Anterior cingulate cortex (tissue), 58 donors: ENCODE results near the gene TSPAN18.

Source experiments
- DNase-seq, 58 donors: peaks; one replicate each; lab custom pipeline; 2025; lab: John Stamatoyannopoulos, UW

Gene TSPAN18

GRCh38 chr11:44837661-44838060, 110.9 kb downstream of the TSPAN18 start:
- DNase-seq = no peak

DNA sequence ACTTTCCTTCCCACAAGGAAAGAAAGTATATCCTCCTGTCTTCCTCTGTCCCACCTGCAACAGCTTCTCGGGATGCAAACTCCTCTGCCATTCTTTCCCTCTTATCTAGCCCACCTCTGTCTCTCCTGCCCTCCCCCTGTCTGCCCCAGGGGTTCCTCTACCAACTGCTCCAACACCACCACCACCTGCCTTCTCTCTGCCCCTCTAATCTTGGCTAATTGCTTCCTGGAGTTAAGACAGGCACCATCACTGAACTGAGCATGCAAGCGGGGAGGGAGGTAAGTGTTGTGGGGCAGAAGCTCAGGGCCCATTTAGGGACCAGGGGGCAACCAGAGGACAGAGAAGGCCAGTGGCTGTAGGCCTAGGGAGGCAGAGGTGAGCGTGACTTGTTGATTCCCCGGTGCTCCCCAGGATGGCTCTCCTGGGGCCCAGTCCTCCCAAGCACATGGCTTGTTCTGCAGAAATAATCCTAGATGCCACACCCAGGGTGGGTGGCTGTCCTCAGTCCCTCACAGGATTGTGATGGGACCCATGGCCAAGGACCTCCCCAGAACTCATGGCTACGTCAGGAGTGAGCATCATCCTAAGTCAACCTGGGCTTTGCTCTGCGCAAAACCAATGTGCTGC, 112.8 kb downstream of the TSPAN18 start:
- DNase-seq = no peak

GRCh38 chr11:44840085-44840478, 113.3 kb downstream of the TSPAN18 start:
- DNase-seq = no peak

DNA sequence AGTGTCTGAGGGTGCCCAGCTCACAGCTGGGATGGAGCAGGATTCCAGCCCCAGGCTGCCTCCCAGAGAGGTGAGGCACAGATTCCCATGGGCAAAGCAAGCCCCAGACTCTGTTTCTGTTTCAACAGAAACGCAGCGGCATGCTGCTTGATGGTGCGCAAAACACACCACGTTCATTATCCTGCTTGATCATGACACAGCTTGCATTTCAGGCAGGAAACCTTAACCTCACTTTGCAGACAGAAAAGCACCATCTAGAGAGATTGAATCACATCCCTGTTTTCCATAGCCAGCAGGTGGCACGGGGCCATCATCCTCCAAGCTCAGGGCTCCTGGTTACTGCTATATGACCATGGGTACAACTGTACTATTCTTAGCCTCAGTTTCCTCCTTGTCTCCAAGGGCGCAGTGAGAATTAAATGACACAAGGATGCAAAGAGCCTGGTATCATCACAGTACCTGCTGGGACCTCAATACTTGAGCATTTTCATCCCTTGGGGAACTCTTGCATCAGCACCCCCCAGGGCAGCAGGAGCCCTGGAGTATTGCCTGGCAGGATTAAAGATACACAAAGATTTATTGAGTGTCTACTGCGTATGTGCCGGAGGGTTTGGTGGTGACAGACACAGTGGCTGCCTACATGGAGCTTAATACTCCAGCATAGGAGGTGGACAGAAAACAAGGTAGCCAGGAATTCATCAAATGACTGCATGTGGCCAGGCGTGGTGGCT, 113.9 kb downstream of the TSPAN18 start:
- no peak for DNase-seq

GRCh38 chr11:44842220-44842619, 115.5 kb downstream of the TSPAN18 start:
- no peak for DNase-seq

DNA sequence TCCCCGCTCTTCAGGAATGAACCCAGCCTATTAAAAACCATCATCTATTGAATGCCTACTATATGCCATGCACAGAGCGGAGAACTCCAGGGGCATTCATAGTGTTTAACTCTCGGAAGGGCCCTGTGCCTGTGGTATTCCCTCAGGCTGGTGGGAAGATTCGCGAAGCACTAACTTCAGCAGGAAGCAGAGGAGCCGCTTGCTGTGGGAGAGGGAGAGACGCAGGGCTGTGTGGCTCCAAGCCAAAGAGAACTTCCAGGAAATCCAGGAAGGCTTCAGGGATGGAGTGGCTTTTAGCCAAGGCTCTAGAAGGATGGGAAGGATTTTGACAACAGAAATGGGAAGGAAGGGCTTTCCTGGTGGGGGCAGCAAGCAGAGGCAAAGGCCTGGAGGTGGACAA, 120.1 kb downstream of the TSPAN18 start:
- DNase-seq = no peak

- no peak for DNase-seq
These were observed 120.6 kb downstream of the TSPAN18 start for GRCh38 chr11:44847316-44847715.

DNA sequence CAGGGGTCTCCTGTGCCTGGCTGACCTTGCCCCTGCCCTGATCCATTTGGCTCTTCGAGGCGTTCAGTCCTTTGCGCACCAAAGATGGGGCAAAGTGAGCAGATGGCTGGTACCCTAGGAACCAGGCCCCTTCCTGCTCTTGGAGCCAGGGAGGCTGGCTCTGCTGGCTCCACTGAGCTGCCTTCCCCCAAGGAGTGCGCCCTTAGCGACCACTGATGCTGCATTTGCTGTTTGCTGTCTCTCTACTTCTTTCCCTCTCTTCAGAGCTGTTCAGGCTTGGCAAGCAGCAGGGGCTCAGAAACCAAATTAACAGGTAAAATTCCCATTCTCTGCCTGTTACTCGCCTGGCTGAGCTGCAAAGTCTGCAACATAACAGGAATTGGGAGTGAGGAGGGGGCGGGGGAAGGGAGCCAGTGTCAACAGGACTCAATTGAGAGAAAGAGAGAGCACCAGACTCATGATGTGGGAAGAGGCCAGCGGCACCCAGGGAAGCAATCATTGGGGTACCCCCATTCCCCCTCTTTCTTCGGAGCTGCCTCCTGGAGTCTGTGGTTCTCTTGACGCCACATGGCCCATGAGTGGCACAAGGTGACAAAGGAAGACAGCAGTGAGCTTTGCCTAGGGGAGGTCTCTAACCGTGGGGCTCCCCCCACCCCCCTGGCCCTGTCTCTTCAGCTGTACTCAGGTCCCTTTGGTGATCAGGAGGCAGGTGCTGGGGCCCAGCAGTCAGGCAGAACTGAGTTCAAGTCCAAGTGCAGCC, 121.6 kb downstream of the TSPAN18 start:
- no peak for DNase-seq

DNA sequence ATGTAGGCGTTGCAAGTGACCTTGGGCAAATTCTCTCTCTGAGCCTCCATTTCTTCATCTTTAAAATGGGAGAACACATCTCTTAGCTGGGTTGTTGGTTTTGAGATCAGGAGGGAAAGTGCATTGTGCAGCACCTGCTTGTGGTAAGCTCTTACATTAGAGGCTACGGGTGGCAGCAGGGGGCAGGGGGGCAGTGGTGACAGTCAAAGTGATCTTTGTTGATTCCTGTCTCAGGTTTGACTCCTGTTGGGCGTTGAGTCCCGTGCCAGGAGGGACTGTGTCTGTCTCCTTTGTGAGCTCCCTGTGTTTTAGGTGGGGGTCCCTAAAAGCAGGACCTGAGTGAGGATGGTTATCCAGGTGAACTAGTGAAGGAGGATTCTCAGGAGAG, 122.2 kb downstream of the TSPAN18 start:
- DNase-seq = no peak

GRCh38 chr11:44849424-44849823, 122.7 kb downstream of the TSPAN18 start:
- no peak for DNase-seq

GRCh38 chr11:44849922-44850321, 123.2 kb downstream of the TSPAN18 start:
- DNase-seq = no peak

- no peak for DNase-seq
These were observed 124.7 kb downstream of the TSPAN18 start for GRCh38 chr11:44851496-44851895.

- DNase-seq = no peak
These were observed 125.5 kb downstream of the TSPAN18 start for GRCh38 chr11:44852159-44852747.

DNA sequence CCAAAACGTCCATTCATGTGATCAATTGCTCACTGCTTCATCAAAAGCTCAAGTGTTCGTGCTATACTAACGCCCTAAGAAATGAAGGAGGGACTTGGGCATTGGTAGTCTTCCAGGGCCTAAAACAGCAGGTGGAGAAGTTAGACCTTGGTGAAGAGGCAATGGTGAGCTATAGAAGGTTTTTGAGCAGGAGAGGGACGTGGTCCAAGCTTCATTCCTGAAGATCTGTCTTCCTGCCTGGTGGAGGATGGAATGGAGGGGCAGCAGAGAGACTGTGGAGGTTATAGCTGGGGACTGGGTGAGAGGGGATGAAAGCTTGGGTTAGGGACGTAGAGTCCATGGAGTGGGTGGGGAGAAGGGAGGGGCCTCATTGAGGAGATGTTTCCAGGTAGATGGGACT, 126.2 kb downstream of the TSPAN18 start:
- no peak for DNase-seq

DNA sequence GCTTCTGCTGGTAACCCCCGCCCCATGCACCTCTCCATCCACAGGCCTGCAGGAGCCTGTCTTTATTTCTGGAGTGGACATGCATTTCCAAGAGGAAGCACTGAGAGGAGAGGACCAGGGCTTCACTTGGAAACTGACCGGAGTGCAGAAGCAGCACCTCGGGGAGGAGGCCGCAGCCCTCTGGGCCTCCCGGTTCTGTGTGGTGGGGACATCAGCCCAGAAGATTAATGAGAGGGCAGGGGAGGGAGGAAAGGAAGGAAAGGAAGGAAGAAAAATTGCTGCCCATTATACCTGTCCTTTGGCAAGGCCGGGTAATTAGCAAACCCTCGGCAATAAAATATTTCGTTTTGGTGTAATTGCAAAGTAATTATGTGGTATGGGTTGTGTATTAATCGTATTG, 126.9 kb downstream of the TSPAN18 start:
- no peak for DNase-seq

DNA sequence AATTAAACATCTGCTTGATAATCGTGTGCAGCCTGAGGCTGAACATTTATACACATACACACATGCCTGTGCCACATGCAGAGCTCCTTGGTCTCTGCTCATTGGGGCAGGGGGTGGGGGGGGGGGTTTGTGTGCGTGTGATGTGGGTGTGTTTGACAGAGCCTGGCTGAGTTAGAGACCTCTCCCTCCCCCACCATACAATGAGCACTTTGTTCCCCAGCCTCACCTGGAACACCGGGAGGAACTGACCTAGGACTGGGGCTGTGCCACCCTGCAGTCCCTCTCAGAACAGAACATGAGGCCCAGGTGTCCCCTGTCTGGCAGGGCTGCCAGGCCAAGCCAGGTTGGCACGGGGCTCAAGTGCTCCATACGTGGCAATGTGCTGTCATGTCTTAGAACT, 127.3 kb downstream of the TSPAN18 start:
- no peak for DNase-seq

- no peak for DNase-seq
These were observed 128.2 kb downstream of the TSPAN18 start for GRCh38 chr11:44854741-44855492.

DNA sequence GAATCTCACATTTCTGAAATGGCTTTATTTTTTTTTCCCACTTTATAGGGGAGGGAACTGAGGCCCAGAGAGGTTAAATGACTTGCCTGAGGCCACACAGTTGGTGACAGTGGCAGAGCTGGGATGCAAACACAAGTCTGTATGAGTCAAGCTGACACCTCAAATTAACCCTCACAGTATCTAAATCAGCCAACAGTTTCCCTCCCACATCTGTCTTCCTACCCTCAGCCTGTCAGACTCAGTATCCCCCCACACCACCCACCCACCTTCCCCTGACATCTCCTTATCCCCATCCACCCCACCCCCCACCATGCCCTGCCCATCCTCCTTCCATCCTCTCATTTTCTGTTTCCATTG, 128.7 kb downstream of the TSPAN18 start:
- DNase-seq = no peak

DNA sequence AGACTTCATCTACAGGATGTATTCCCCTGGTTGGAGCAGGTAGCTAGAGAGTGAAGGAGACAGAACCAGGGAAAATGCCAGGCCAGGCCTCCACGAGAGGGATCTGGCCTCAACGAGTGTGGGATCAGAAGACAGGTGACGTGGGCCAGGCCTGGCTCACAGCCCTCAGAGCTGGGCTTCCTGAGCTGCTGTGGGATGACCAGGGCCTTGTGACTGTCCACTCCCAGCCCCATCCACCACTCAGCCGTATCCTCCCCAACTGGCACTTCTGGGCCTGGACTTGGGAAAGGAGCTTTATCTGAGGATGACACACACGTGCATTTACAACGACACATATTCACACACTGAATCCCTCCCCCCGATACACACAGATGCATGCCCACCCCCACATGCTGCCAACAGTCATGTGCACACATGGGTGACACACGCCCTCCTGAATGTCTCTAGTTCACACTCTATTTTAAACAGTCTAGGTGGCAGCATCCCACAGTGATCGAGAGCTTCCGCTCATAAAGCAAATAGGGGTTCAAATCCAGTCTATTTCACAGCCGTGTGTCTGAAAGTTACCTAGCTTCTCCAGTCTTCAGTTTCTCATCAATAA, 130.8 kb downstream of the TSPAN18 start:
- no peak for DNase-seq

DNA sequence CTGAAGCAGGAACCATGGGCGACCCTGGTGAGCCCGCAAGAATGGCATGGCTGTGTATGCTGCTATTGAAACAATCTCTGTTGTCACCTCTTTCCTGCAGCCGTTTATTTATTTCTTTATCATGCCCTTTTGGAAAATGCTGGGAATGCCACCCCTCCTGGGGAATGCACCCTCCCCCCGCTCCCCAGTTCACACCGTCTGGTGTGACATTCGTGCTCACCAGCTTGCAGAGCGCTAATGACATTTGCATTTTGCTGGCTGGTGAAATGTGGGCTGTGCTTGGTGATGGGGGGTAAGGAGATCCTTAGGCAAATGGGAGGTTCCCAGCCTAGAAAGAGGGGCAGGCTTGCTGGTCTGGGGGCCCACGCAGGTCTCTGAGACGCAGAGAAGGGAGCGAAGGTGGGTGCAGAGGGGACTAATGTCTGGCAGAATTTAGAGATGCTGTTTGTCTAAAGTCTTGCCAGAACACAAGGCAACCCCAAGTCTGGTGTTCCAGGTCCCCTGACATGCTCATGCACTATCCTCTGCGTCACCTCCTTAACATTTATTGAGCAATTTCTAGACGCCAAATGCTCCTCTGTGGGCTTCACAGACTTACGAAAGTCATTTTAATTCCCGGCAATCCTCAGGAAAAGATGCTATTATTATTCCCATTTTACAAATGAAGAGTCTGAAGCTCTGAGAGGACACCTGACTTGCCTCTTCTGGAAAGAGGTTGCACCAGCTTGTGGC, 132.2 kb downstream of the TSPAN18 start:
- DNase-seq = no peak
